Measurements from ENCODE around the gene ATP6V1G1.
A peak's percentile ranks its signal among the peaks of the same experiment; 100 is the strongest.
"Not testable (repeated sequence)": the region's sequence is repeated elsewhere in the genome, so short reads cannot be mapped to it uniquely, and the experiment has no call there.

ATP6V1G1 gene

GRCh38 chr9:114587345-114588202 is at the start of gene ATP6V1G1:
ATP6V1G1 (plus strand) TSS chr9:114587769; CDS start chr9:114587839, 70 bp downstream.
- DNase-seq (ENCODE audit: low spot score), result peak; percentile 99

DNA sequence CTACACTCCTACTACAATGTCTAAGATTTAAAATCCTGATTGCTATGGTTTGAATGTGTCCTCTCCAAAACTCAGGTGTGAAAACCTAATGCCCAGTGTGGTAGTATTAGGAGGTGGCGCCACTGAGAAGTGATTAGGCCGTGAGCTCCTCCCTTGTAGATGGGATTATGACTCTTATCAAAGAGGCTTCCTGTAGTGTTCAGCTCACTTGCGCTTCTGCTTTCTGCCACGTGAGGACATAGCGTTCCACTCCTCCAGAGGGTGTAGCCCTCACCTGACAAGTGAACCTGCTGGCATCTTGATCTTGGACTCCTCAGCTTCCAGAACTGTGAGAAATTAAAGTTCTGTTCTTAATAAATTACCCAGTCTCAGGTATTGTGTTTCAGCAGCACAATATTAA is 49.3 kb upstream of the ATP6V1G1 start:
- DNase-seq (ENCODE audit: low spot score), result no peak

DNA sequence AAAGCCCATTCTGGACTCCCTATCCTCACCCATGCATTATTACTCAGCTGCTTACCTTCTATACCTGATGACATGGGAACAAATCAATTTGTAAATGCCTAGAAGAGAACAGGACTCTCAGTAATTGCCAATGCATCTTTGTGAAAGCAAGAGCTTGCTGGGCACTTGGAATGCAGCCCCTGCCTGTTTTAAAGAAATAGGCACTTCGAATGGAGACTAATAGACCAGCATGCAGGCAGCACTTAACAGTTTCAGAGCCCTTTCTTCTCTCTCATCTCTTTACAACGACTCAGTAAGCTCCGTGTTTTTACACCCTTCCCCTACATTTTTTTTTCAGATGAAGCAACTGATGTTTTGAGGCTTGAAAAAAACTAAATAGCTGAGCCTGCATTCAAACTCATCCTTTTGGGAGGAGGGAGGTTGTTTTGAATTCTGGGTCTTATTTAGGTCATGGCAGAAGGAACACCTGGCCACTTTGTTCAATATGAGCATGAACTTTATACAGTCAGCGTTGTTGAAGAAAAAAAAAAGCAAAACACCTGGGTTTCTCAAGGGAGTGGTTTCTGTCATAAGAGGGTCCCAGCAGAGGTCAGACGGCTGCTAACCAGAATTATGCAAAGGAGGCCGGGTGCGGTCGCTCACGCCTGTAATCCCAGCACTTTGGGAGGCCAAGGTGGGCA is 47.7 kb upstream of the ATP6V1G1 start:
- no peak for DNase-seq (ENCODE audit: low spot score)

DNA sequence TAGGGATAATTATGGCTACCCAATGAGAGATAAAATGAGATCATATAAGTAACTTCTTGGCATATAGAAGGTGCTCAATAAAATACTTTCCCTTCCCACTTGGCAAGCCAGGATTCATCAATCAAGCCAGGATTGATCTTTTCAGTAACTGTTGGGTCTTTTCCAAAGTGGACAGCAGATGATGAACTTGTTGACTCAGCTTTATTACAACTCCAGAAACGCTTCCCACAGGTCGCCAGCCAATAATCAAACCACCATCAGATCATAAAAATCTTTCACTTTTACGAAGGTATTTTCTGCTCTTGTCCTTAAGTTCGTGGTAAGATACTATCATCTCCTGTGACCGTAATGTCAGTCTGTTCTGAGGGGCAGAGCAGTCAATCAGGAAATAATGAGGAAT is 42.5 kb upstream of the ATP6V1G1 start:
- no peak for DNase-seq (ENCODE audit: low spot score)

GRCh38 chr9:114546851-114547250 is 40.7 kb upstream of the ATP6V1G1 start:
- DNase-seq (ENCODE audit: low spot score), result no peak

GRCh38 chr9:114549697-114550330 is 37.8 kb upstream of the ATP6V1G1 start:
- no peak for DNase-seq (ENCODE audit: low spot score)

DNA sequence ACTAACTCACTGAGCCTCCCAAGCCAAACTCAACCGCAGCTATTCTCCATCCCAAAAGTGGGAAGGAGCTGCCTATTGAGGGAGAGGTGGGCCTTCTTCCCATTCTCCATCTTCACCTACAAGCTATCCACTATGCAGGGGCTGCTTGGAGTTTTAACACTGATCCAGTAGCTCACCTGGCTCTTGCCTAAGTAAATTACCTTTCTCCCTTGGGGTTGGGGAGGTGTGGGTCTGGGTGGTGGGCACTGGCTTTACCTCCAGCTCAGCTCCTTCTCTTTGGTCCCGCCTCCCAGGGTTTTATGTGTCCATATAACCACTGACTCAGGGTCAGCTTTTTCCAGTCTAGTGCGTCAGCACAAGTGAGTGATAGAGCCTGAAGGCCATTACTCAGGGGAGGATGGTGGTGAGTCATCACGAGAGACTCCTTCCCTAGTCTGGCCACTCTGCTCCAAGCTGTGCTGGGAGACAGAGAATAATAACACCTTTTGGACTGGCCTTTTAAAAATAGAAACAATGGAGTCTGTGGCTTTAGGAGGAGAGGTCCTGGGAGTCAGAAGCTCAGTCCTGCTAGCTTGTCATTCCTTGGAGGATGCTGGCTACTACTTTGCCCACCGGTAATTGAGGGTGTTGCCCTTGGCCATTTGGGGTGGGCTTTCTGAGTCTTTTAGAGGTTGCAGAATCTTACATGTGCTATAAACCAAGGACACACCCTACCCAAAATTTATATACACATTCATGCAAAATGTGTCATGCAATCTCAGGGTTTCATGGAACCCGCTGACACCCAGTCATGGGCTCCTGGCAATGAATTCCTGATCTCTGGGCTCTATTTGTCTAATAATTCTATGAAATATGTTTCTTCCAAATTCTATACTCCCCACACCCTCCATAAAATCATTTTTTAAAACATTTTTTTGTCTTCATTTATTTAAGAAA is 35.6 kb upstream of the ATP6V1G1 start:
- DNase-seq (ENCODE audit: low spot score), result no peak

DNA sequence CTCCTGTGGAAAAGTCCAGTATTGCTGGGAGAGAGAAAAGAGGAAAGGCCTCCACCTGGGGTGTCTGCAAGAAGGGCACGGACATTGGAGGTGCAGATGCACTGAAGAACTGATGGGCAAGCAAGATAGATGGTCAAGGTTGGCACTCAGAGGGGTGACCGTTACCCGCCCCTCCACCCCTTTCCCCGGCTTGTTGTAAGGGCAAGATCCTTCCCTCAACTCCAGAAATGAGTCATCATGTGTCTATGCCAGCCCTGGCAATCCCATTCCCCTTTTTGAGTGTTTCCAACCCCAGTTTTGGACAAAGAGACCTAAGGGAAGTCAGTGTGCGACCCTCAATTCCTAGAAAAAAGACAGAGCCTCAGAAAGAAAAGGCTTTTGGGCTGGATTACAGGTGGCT is 34.9 kb upstream of the ATP6V1G1 start:
- DNase-seq (ENCODE audit: low spot score), result no peak

DNA sequence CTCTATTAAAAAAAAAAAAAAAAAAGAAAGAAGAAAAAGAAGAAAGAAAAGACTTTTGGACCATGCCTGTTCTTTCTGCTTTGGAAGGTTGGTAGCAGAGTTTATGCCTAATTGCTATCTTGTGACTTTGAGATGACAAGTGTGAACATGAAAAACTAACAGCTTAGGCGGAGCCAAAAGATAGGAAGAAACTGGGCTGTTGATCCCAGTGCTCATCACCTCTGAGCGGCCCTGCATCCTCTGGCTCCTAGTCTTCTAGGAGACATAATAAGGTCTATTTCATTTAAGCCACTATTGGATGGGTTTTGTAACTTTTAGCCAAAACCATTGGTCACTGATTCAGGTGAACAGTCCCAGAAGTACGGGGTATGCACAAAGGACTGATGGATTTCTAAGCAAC is 34.4 kb upstream of the ATP6V1G1 start:
- DNase-seq (ENCODE audit: low spot score), result no peak

- no peak for DNase-seq (ENCODE audit: low spot score)
These were observed 31.9 kb upstream of the ATP6V1G1 start for GRCh38 chr9:114555696-114556095.

GRCh38 chr9:114558027-114558675 is 29.4 kb upstream of the ATP6V1G1 start:
- no peak for DNase-seq (ENCODE audit: low spot score)

- DNase-seq (ENCODE audit: low spot score), result no peak
These were observed 27.6 kb upstream of the ATP6V1G1 start for GRCh38 chr9:114559830-114560513.

DNA sequence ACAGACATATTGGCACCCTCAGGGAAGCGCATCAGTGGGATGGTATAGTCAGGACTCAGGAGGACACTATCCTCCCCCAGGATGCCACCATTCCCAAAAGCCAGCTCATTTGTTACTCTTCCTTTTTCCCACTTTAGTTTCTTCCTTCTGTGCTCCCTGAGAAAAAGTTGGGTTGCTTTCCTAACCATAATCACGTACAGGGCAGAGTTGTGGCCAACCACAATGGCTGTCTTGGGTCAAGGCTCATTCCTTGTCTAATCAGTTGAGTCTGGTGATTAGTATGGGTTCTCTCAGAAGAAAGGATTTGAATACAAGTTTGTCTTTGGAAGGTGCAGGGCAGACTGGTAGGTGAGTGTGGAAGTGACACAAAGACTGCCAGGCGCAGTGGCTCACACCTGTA is 26.6 kb upstream of the ATP6V1G1 start:
- no peak for DNase-seq (ENCODE audit: low spot score)

- DNase-seq (ENCODE audit: low spot score), result no peak
These were observed 25.8 kb upstream of the ATP6V1G1 start for GRCh38 chr9:114561771-114562170.

DNA sequence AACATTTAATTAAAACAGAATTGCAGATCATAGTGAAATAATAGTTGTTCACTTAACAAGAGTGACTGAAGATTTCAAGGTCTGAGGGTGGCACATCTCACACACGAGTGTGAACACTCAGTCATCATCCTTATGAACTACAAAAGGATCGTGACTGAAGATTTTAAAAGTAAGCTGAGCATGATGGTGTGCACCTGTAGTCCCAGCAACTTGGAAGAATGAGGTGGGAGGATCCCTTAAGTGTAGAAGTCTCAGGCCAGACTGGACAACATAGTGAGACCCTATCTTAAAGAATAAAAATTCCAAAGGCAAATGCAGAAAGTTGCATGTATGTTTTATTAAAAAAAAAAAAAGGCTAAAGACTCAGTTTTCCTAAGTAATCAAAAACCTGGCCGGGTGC is 22.4 kb upstream of the ATP6V1G1 start:
- no peak for DNase-seq (ENCODE audit: low spot score)

- no peak for DNase-seq (ENCODE audit: low spot score)
These were observed 16.8 kb upstream of the ATP6V1G1 start for GRCh38 chr9:114570742-114571141.

GRCh38 chr9:114571391-114571790 is 16.2 kb upstream of the ATP6V1G1 start:
- DNase-seq (ENCODE audit: low spot score), result no peak

- no peak for DNase-seq (ENCODE audit: low spot score)
These were observed 15.4 kb upstream of the ATP6V1G1 start for GRCh38 chr9:114572199-114572598.

GRCh38 chr9:114574438-114574837 is 13.1 kb upstream of the ATP6V1G1 start:
- no peak for DNase-seq (ENCODE audit: low spot score)

DNA sequence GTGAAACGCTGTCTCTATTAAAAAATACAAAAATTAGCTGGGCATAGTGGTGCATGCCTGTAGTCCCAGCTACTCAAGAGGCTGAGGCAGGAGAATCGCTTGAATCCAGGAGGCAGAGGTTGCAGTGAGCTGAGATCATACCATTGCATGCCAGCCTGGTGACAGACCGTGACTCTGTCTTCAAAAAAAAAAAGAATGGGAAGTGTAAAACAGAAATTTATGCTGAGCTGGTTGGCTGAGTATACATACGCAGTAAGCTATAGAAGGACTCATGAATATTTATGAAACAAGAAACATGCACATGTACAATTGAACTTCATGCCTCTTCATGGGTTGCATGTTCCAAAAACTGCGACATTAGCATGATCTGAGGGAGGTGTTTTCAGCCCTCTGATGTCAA is 10.8 kb upstream of the ATP6V1G1 start:
- DNase-seq (ENCODE audit: low spot score), result not testable (repeated sequence)

- DNase-seq (ENCODE audit: low spot score), result not testable (repeated sequence)
These were observed 9.4 kb upstream of the ATP6V1G1 start for GRCh38 chr9:114578134-114578533.
